GM23248 (cell line): ENCODE results near the gene SPATA46. TPM values are rescaled to one million over a fixed set of nuclear protein-coding genes. Genes with fewer than 3 reads are reported as not detected.

Experiments
- DNase-seq: peaks from one replicate; pipeline ENCODE4 v3.0.0-alpha.2; 2015
- H2AFZ ChIP-seq: fragments of 200-600 bp; sonication (generic); 2 replicates; pipeline ENCODE4 v1.6.1; 2016; ENCODE audit warnings: antibody characterized with exemption
- H3F3A ChIP-seq: fragments of 200-600 bp; sonication (generic); 2 replicates; pipeline ENCODE4 v1.6.1; 2016; ENCODE audit warnings: mild to moderate bottlenecking, antibody characterized with exemption, mixed run types; ENCODE audit not compliant: insufficient read depth
- H3K27ac ChIP-seq: fragments of 200-600 bp; sonication (generic); 2 replicates; pipeline ENCODE4 v1.5.1; 2016; ENCODE audit warnings: mild to moderate bottlenecking
- H3K27me3 ChIP-seq: fragments of 200-600 bp; sonication (generic); replicated peaks from 2 replicates; pipeline ENCODE4 v1.6.1; 2016; ENCODE audit warnings: mild to moderate bottlenecking; ENCODE audit not compliant: insufficient read depth
- H3K36me3 ChIP-seq: fragments of 200-600 bp; sonication (generic); 2 replicates; pipeline ENCODE4 v1.6.1; 2016; ENCODE audit warnings: low read depth, mild to moderate bottlenecking
- H3K4me1 ChIP-seq: fragments of 200-600 bp; sonication (generic); 2 replicates; pipeline ENCODE4 v1.6.1; 2016; ENCODE audit warnings: mild to moderate bottlenecking; ENCODE audit not compliant: insufficient read depth
- H3K4me2 ChIP-seq: fragments of 200-600 bp; sonication (generic); one replicate; pipeline ENCODE4 v1.6.1; 2016; ENCODE audit warnings: mild to moderate bottlenecking; ENCODE audit not compliant: unreplicated experiment
- H3K4me3 ChIP-seq: fragments of 200-600 bp; sonication (generic); 2 replicates; pipeline ENCODE4 v1.5.1; 2016; ENCODE audit warnings: mild to moderate bottlenecking
- H3K79me2 ChIP-seq: fragments of 200-600 bp; sonication (generic); 2 replicates; pipeline ENCODE4 v1.6.1; 2016; ENCODE audit warnings: mild to moderate bottlenecking; ENCODE audit not compliant: insufficient read depth
- H3K9ac ChIP-seq: fragments of 200-600 bp; sonication (generic); 2 replicates; pipeline ENCODE4 v1.6.1; 2016; ENCODE audit warnings: mild to moderate bottlenecking
- H3K9me2 ChIP-seq: fragments of 200-600 bp; sonication (generic); 2 replicates; pipeline ENCODE4 v1.6.1; 2016; ENCODE audit warnings: mixed run types, mild to moderate bottlenecking, moderate library complexity; ENCODE audit not compliant: insufficient read depth
- H3K9me3 ChIP-seq: fragments of 200-600 bp; sonication (generic); one replicate; pipeline ENCODE4 v1.6.1; 2017; ENCODE audit warnings: low read depth
- H4K20me1 ChIP-seq: fragments of 200-600 bp; sonication (generic); 2 replicates; pipeline ENCODE4 v1.6.0; 2016; ENCODE audit not compliant: insufficient read depth
- EZH2 ChIP-seq: fragments of 200-600 bp; sonication (generic); IDR thresholded peaks from 2 replicates; pipeline ENCODE4 v1.6.1; 2018; ENCODE audit warnings: antibody characterized with exemption, mild to moderate bottlenecking; ENCODE audit not compliant: insufficient read depth, poor library complexity, severe bottlenecking
- EZH2phosphoT487 ChIP-seq: fragments of 200-600 bp; sonication (generic); IDR thresholded peaks from 2 replicates; pipeline ENCODE4 v1.6.1; 2018; ENCODE audit warnings: antibody characterized with exemption, moderate library complexity, mild to moderate bottlenecking, low read depth; ENCODE audit not compliant: insufficient read depth
- WGBS, 2 experiments: methylation state at CpG; one replicate each; pipeline ENCODE4 v1.1.6; 2015 to 2017; ENCODE audit warnings: low lambda C conversion rate in 2 of 2, low coverage in 1 of 2; ENCODE audit errors: missing lambda C conversion rate in 2 of 2; 5-methylcytosine and 5-hydroxymethylcytosine counted together
- in situ Hi-C: fragments of 300-500 bp; cut with MboI; formaldehyde crosslinking; loops from 2 replicates; pipeline ENCODE4 v1.15.0; 2020
- polyA plus RNA-seq: library from polyadenylated mRNA; unstranded; fragments of >200 nt; fragmentation: Nextera tagmentation; extraction: Ambion mirVana; gene quantifications from 2 replicates; pipeline ENCODE4 v1.2.1, GENCODE V29; 2016
- total RNA-seq: library from RNA; depleted of rRNA; stranded (reverse); fragments of >200 nt; shearing (Covaris generic); gene quantifications from 2 replicates; pipeline ENCODE4 v1.2.3, GENCODE V29; 2014

The SPATA46 gene
- total and polyA plus RNA-seq, 2 experiments from 2014 or later, result not detected

- H3F3A ChIP-seq, result peaks cover 13% of the 10 kb centered on the region
- no peak overlapping the region for H3K4me3 ChIP-seq
- peaks cover 20% of the 10 kb centered on the region for H3K4me1 ChIP-seq
- no peak for DNase-seq
- H3K9ac ChIP-seq, result no peak overlapping the region
- 65 to 69% methylated on average over 3 of the region's 3 CpGs for WGBS, 2 experiments
- no peaks in the 10 kb centered on the region for H3K27me3 ChIP-seq
- H2AFZ ChIP-seq, result no peak overlapping the region
- TF ChIP-seq EZH2phosphoT487, result no peak
- TF ChIP-seq EZH2, result no peak
- H3K9me2 ChIP-seq, result no peaks in the 10 kb centered on the region
- no peaks in the 10 kb centered on the region for H3K79me2 ChIP-seq
- no peaks in the 10 kb centered on the region for H3K9me3 ChIP-seq
- no peaks in the 10 kb centered on the region for H3K36me3 ChIP-seq
- no peak overlapping the region for H3K27ac ChIP-seq
- H4K20me1 ChIP-seq, result no peaks in the 10 kb centered on the region
- in situ Hi-C loops, result no loop called here
- H3K4me2 ChIP-seq, result no peak overlapping the region
Observed at GRCh38 chr1:162347281-162347680, 29.4 kb downstream of the SPATA46 start.

GRCh38 chr1:162343470-162343869 is 33.2 kb downstream of the SPATA46 start:
- H3K4me1 ChIP-seq, result no peaks in the 10 kb centered on the region
- TF ChIP-seq EZH2, result no peak
- no peak for TF ChIP-seq EZH2phosphoT487
- H3K79me2 ChIP-seq, result no peaks in the 10 kb centered on the region
- no peak overlapping the region for H2AFZ ChIP-seq
- 65 to 69% methylated on average over 5 of the region's 5 CpGs for WGBS, 2 experiments
- no peaks in the 10 kb centered on the region for H3K36me3 ChIP-seq
- H3K9me3 ChIP-seq, result no peaks in the 10 kb centered on the region
- H3F3A ChIP-seq, result no peaks in the 10 kb centered on the region
- no peaks in the 10 kb centered on the region for H4K20me1 ChIP-seq
- H3K27me3 ChIP-seq, result 0 out of 2 replicates have a peak, but pooled peaks cover 3% of the 10 kb centered on the region
- in situ Hi-C loops, result no loop called here
- H3K4me3 ChIP-seq, result no peak overlapping the region
- no peak overlapping the region for H3K27ac ChIP-seq
- DNase-seq, result no peak
- H3K4me2 ChIP-seq, result no peak overlapping the region
- H3K9ac ChIP-seq, result no peak overlapping the region
- no peaks in the 10 kb centered on the region for H3K9me2 ChIP-seq

- no peaks in the 10 kb centered on the region for H3K9me2 ChIP-seq
- 0 out of 2 replicates have a peak, but pooled peaks cover 7% of the 10 kb centered on the region for H3K27me3 ChIP-seq
- H2AFZ ChIP-seq, result no peak overlapping the region
- H3K9ac ChIP-seq, result no peak overlapping the region
- H3K4me3 ChIP-seq, result no peak overlapping the region
- H3K4me1 ChIP-seq, result no peaks in the 10 kb centered on the region
- H4K20me1 ChIP-seq, result no peaks in the 10 kb centered on the region
- no peaks in the 10 kb centered on the region for H3K36me3 ChIP-seq
- no peaks in the 10 kb centered on the region for H3F3A ChIP-seq
- no peak for DNase-seq
- in situ Hi-C loops, result no loop called here
- H3K79me2 ChIP-seq, result no peaks in the 10 kb centered on the region
- 63 to 77% methylated on average over 1 of the region's 1 CpG for WGBS, 2 experiments
- no peak overlapping the region for H3K4me2 ChIP-seq
- no peak overlapping the region for H3K27ac ChIP-seq
- no peak for TF ChIP-seq EZH2phosphoT487
- TF ChIP-seq EZH2, result no peak
- no peaks in the 10 kb centered on the region for H3K9me3 ChIP-seq
Observed at GRCh38 chr1:162342452-162342983, 34.1 kb downstream of the SPATA46 start.

- Histone ChIP-seq H3K4me1 (no peaks in the 10 kb centered on the region), H3K9ac (no peak overlapping the region), H3K9me3 (no peaks in the 10 kb centered on the region), H3K27ac (no peak overlapping the region), H4K20me1 (no peaks in the 10 kb centered on the region), H3K79me2 (no peaks in the 10 kb centered on the region), H3K9me2 (no peaks in the 10 kb centered on the region), H3K4me3 (no peak overlapping the region), H3K27me3 (0 out of 2 replicates have a peak, but pooled peaks cover 7% of the 10 kb centered on the region), H2AFZ (no peak overlapping the region), H3K36me3 (no peaks in the 10 kb centered on the region), H3F3A (no peaks in the 10 kb centered on the region), H3K4me2 (no peak overlapping the region)
- WGBS, 2 experiments, result 57 to 58% methylated on average over 7 of the region's 7 CpGs
- TF ChIP-seq EZH2phosphoT487 (no peak), EZH2 (no peak)
- DNase-seq, result no peak
- in situ Hi-C loops, result no loop called here
Observed at GRCh38 chr1:162336621-162337285, 39.9 kb downstream of the SPATA46 start.
